ENCODE results near the gene CCNJL.

CCNJL gene

GRCh38 chr5:160356550-160357347 lies 44.4 kb upstream of the CCNJL start:
- H3K4me3 ChIP-seq (ENCODE audit: low read depth, low read length), result no peak overlapping the region
- TF ChIP-seq CTCF (IDR thresholded peaks at IDR 0.05; ENCODE audit: low read depth, low read length), result no peak

GRCh38 chr5:160354666-160355065 lies 42.3 kb upstream of the CCNJL start:
- no peak overlapping the region for H3K4me3 ChIP-seq (ENCODE audit: low read depth, low read length)
- no peak for TF ChIP-seq CTCF (IDR thresholded peaks at IDR 0.05; ENCODE audit: low read depth, low read length)

- H3K4me3 ChIP-seq (ENCODE audit: low read depth, low read length), result no peak overlapping the region
- no peak for TF ChIP-seq CTCF (IDR thresholded peaks at IDR 0.05; ENCODE audit: low read depth, low read length)
Observed at GRCh38 chr5:160353379-160353778, 41.0 kb upstream of the CCNJL start.

GRCh38 chr5:160352308-160352707 lies 39.9 kb upstream of the CCNJL start:
- no peak for TF ChIP-seq CTCF (IDR thresholded peaks at IDR 0.05; ENCODE audit: low read depth, low read length)

GRCh38 chr5:160349935-160350303 lies 37.6 kb upstream of the CCNJL start:
- H3K4me3 ChIP-seq (ENCODE audit: low read depth, low read length), result no peak overlapping the region
- TF ChIP-seq CTCF (IDR thresholded peaks at IDR 0.05; ENCODE audit: low read depth, low read length), result no peak

More at GRCh38 chr5:160352308-160352707, 39.9 kb upstream of the CCNJL start:
- H3K4me3 ChIP-seq (ENCODE audit: low read depth, low read length), result no peak overlapping the region

- TF ChIP-seq CTCF (IDR thresholded peaks at IDR 0.05; ENCODE audit: low read depth, low read length), result no peak
- H3K4me3 ChIP-seq (ENCODE audit: low read depth, low read length), result no peak overlapping the region
Observed at GRCh38 chr5:160349249-160349934, 37.0 kb upstream of the CCNJL start.

- no peak for TF ChIP-seq CTCF (IDR thresholded peaks at IDR 0.05; ENCODE audit: low read depth, low read length)
- H3K4me3 ChIP-seq (ENCODE audit: low read depth, low read length), result no peak overlapping the region
Observed at GRCh38 chr5:160348080-160348479, 35.7 kb upstream of the CCNJL start.

Measured in WI38 (cell line).